ENCODE results near the gene GLMP. TPM values are rescaled to one million over a fixed set of nuclear protein-coding genes. Genes with fewer than 3 reads are reported as not detected.

The GLMP gene, protein sequence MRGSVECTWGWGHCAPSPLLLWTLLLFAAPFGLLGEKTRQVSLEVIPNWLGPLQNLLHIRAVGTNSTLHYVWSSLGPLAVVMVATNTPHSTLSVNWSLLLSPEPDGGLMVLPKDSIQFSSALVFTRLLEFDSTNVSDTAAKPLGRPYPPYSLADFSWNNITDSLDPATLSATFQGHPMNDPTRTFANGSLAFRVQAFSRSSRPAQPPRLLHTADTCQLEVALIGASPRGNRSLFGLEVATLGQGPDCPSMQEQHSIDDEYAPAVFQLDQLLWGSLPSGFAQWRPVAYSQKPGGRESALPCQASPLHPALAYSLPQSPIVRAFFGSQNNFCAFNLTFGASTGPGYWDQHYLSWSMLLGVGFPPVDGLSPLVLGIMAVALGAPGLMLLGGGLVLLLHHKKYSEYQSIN
- total RNA-seq, result 79.4 and 138 TPM in 2 replicates

GRCh38 chr1:156295391-156295947 is at the start of gene GLMP:
TSS of gene GLMP (minus strand) at chr1:156295679. CDS start at chr1:156295645, 34 bp downstream.

DNA sequence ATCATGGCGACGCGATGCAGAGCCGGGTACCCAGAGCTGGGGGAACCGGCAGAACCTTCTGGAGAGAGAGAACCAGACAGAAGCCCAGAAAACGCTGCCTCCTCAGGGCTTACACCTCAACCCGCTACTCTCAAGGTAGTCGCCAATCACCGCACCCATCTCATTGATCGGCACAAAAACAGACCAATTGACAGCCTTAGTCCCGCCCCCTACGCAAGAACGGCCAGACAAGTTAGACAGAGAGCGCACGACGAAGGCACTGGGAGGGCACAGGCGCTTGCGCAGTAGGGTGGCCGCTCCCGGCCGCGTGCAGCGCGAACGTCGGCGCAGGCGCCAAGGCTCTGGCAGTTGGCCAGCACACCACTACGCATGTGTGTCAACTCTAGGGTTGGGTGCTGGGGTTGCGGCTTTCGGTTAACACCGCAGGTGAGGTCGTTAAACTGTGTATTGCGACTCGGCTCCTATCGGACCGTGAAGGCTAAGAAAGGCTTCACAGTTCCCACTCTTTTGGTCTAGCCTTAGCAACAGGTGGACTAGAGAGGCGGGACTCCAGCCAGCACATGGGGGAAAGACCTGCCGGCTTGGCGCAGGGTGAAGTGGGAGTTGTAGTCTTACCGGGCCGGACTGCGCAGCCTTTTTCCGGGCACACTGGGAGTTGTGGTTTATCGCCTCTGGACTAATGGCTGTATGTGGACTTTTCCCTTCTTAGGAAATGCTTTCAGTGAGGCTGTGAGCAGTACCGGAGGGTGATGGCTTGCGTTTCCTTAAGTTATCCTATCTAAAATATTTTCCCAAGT is 42.9 kb upstream of the GLMP start, which contains the start of the genes CCT3 and TSACC:
TSS of gene CCT3 (minus strand) at position 113 of the 797 bp plus-strand sequence. CDS start at position 5, 108 bp downstream.
TSS of gene TSACC (plus strand) at position 347 of the 797 bp plus-strand sequence. CDS start 1,232 bp downstream, outside the sequence.

GRCh38 chr1:156298852-156299357 is 3.4 kb upstream of the GLMP start, which contains the start of gene VHLL:
TSS of gene VHLL (minus strand) at chr1:156299307. CDS start at chr1:156299189, 118 bp downstream.

GRCh38 chr1:156284112-156284511 is 11.4 kb downstream of the GLMP start, which contains the start of gene TMEM79:
TSS of gene TMEM79 (plus strand) at chr1:156284325. CDS start at chr1:156285227, 902 bp downstream.

GRCh38 chr1:156282479-156283222 is 12.8 kb downstream of the GLMP start, which contains the start of gene SMG5:
TSS of gene SMG5 (minus strand) at chr1:156282825. CDS start at chr1:156282680, 145 bp downstream.

DNA sequence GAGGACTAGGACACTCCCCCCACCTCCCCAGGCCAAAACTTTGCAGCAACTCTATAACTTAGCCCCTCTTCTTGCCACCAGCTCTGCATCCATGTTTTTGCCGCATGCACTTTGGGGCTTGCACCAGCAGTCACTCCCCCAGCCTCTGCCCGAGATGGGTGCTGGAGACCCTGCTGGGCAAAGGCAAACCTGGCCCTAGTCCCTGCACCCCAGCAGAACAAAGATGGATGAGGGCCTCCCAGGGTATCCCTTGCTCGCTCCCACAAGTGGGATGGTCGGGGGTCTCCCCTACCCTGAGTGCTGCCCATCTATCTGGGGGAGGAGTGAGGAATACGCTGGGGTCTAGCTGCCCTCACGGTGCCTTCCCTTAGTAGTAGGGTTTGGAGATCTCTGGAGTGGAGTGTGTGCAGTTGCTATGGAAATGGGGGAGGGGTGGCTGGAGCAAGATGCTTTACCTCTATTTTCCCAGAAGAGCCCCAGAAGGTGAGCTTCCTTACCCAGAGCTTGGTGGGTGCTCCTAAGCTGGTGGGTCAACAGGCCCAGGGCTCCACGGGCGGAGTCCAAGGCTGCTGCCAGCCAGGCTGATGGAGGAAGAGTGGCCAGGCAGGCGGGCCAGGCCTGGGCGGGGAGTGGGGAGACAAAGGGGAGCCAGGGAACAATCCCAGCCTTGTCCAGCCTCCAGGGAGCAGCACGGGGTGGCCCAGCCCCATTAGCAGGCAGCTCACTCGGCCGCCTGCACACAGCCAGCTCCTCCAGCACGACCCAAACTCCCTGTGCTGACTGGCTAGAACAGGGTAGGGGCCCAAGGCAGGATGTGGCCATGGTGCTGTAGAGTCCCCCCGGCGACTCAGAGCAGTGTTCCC is 47.8 kb downstream of the GLMP start, which contains the start of gene PAQR6:
TSS of gene PAQR6 (minus strand) at position 597 of the 863 bp plus-strand sequence. CDS start 1,325 bp downstream, outside the sequence.

Other genes starting within 250 kb of the GLMP start
- gene UBQLN4, start 241.9 kb downstream of the GLMP start, total RNA-seq, result 10.9 and 12.9 TPM in 2 replicates
- 49.6 and 72.1 TPM in 2 replicates for gene LAMTOR2, start 240.9 kb downstream of the GLMP start, total RNA-seq
- gene RAB25, start 234.5 kb downstream of the GLMP start, total RNA-seq, result not detected in 2 replicates
- 0.73 and 2.0 TPM in 2 replicates for gene MEX3A, start 213.2 kb downstream of the GLMP start, total RNA-seq
- gene LMNA, start 181.0 kb downstream of the GLMP start, total RNA-seq, result 2,363 and 2,796 TPM in 2 replicates
- 1.7 and 1.8 TPM in 2 replicates for gene SEMA4A, start 142.1 kb downstream of the GLMP start, total RNA-seq
- 7.7 and 8.1 TPM in 2 replicates for gene SLC25A44, start 101.6 kb downstream of the GLMP start, total RNA-seq
- 23.8 and 54.4 TPM in 2 replicates for gene PMF1, start 82.7 kb downstream of the GLMP start, total RNA-seq
- gene BGLAP, start 53.5 kb downstream of the GLMP start, total RNA-seq, result 0.83 TPM in 1 of 2 replicates, not detected in the other
- 0.29 and 0.66 TPM in 2 replicates for gene PAQR6, start 47.6 kb downstream of the GLMP start, total RNA-seq
- 40.3 and 68.3 TPM in 2 replicates for gene SMG5, start 12.9 kb downstream of the GLMP start, total RNA-seq
- gene TMEM79, start 11.4 kb downstream of the GLMP start, total RNA-seq, result 1.3 and 3.0 TPM in 2 replicates
- gene VHLL, start 3.6 kb upstream of the GLMP start, total RNA-seq, result not detected in 2 replicates
- gene CCT3, start 42.6 kb upstream of the GLMP start, total RNA-seq, result 486 and 506 TPM in 2 replicates
- 0.33 TPM in 1 of 2 replicates, not detected in the other for gene TSACC, start 42.8 kb upstream of the GLMP start, total RNA-seq
- not detected in 2 replicates for gene RHBG, start 73.5 kb upstream of the GLMP start, total RNA-seq
- gene MEF2D, start 205.1 kb upstream of the GLMP start, total RNA-seq, result 11.6 and 12.1 TPM in 2 replicates